Tibial artery (tissue), 4 donors: Measurements from ENCODE around the gene DYNC1H1.

Experiments used
- DNase-seq, 2 donors: peaks; one replicate each; pipeline ENCODE4 v3.0.0-alpha.2; 2019
- H3K27ac ChIP-seq, 2 donors: fragments of 200-600 bp; sonication (generic) in 1 of 2; 1 replicate in 1 of 2; 2 replicates in 1 of 2; pipeline ENCODE4 v1.5.1; 2018 to 2019; ENCODE audit warnings: mild to moderate bottlenecking in 1 of 2
- H3K27me3 ChIP-seq, 2 donors: fragments of 200-600 bp; sonication (generic) in 1 of 2; one replicate each; pipeline versions ENCODE4 v1.5.1 to v1.6.0; 2016 to 2019
- H3K36me3 ChIP-seq, 3 donors: fragments of 200-600 bp; sonication (generic) in 2 of 3; one replicate each; pipeline ENCODE4 v1.5.1; 2016 to 2019; ENCODE audit warnings: mild to moderate bottlenecking in 2 of 3
- H3K4me1 ChIP-seq, 4 donors: fragments of 200-600 bp; sonication (generic) in 2 of 4; 1 replicate in 3 of 4; 2 replicates in 1 of 4; pipeline ENCODE4 v1.5.1; 2016 to 2019
- H3K4me3 ChIP-seq, 2 donors: fragments of 200-600 bp; sonication (generic) in 1 of 2; 1 replicate in 1 of 2; 2 replicates in 1 of 2; pipeline ENCODE4 v1.5.1; 2018 to 2019; ENCODE audit warnings: mild to moderate bottlenecking in 2 of 2
- H3K9me3 ChIP-seq, 3 donors: fragments of 200-600 bp; sonication (generic) in 1 of 3; one replicate each; pipeline ENCODE4 v1.5.1; 2016 to 2019
- CTCF ChIP-seq, 2 experiments: fragments of 200-600 bp in 1 of 2; fragments of 450-650 bp in 1 of 2; IDR thresholded peaks; one replicate each; pipeline ENCODE4 v1.5.1; 2017 to 2019; ENCODE audit warnings: antibody characterized with exemption in 2 of 2, mild to moderate bottlenecking in 1 of 2, moderate library complexity in 1 of 2
- intact Hi-C: fragments of 100-400 bp; cut with DNase I; formaldehyde crosslinking; loops from one replicate; pipeline ENCODE4 v1.15.0; 2023; ENCODE audit warnings: low total_unique reads

The DYNC1H1 gene

GRCh38 chr14:102050625-102051024, 86.3 kb downstream of the DYNC1H1 start:
- no peak for DNase-seq
- no peak for TF ChIP-seq CTCF (IDR thresholded peaks at IDR 0.05)
- Histone ChIP-seq H3K9me3 (no peaks in the 10 kb centered on the region), H3K27ac (no peak overlapping the region), H3K27me3 (no peaks in the 10 kb centered on the region), H3K4me3 (no peak overlapping the region), H3K4me1 (peaks cover 0 to 9% (median 7%) of the 10 kb centered on the region in 4 donors), H3K36me3 (peaks cover 64 to 79% (median 70%) of the 10 kb centered on the region in 3 donors)
- intact Hi-C loops: no loop called here

DNA sequence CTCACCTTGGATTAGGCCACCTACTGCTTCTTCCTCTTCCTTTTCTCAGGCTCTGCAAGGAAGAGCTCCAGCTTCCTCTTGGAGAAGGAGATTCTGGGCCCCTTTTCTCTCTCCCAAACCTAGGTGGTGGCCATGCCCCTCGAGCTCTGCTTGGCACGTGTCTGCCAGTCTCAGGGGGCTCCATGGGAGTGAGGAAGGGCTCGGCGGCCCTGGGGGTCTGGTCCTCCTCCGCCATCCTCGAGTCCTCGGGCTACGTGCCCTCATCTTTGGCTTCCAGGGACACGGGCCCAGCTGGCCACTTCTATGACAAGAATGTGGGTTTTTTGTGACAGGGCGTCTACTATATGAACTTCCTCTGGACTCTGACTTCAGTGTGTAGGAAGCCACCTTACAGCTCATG, 88.1 kb downstream of the DYNC1H1 start:
- intact Hi-C loops: no loop called here
- TF ChIP-seq CTCF (IDR thresholded peaks at IDR 0.05): no peak
- no peak for DNase-seq
- Histone ChIP-seq H3K36me3 (peaks cover 52 to 70% (median 65%) of the 10 kb centered on the region in 3 donors), H3K27ac (no peak overlapping the region), H3K4me1 (no peaks in the 10 kb centered on the region), H3K9me3 (no peaks in the 10 kb centered on the region), H3K27me3 (no peaks in the 10 kb centered on the region), H3K4me3 (no peak overlapping the region)

DNA sequence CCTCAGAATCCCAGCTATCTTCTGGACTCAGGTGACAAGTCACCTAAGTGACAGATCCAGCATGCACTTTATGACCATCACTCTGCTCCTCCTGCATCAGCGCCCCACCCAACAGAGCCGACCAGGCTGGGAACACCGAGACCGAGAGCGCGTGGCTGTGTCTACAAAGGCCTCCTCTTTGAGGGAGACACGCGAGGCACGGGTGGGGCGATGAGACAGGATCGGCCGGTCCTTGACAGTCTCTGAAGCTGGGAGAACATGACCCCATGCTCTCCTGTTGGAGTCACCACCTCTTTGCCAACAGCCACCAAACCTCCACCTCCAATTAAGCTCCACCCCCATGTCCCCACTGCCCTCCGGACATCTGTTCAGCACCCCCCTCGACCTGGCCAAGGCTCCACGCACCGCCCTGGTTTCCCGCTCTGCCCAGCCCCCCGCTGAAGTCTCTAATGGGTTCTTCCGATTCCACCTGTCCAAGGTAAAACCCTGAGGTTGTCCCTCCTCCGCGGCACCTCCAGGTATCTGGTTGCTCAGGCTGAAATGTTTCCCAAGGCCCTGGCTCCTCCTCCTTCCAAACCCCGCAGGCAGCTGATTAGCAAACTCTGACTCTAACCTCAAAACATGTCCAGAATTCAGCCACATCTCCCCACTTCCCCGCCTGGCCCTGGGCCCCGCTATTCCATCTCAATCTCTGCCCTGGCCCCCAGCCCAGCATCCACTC, 91.0 kb downstream of the DYNC1H1 start:
- no peak for DNase-seq

DNA sequence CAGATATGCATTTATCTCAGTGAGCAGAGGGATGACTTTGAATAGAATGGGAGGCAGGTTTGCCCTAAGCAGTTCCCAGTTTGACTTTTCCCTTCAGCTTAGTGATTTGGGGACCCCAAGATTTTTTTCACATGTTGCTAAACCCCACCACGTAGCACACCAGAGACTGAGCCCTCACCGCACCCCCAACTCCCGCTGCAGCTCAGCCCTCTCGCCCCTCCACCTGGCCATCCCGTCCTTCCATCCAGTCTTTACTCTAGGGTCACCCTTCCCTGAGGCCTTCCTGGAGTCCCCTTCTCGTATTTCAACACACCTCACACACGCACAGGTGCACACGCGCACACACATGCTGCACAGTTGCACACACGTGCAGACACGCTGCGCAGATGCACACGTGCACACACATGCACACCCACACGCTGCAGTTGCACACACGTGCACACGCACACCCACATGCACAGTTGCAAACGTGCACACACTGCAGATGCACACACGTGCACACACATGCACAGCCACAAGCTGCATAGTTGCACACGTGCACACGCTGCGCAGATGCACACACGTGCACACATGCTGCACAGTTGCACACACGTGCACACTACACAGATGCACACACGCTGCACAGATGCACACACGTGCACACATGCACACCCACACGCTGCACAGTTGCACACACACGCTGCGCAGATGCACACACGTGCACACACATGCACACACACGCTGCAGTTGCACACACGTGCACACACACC, 92.5 kb downstream of the DYNC1H1 start:
- intact Hi-C loops: no loop called here
- TF ChIP-seq CTCF (IDR thresholded peaks at IDR 0.05): no peak
- no peak for DNase-seq
- Histone ChIP-seq H3K27me3 (peaks cover 0 to 2% of the 10 kb centered on the region in 2 donors), H3K9me3 (no peaks in the 10 kb centered on the region), H3K4me3 (no peak overlapping the region), H3K36me3 (peaks cover 9 to 27% (median 21%) of the 10 kb centered on the region in 3 donors), H3K4me1 (no peaks in the 10 kb centered on the region), H3K27ac (no peak overlapping the region)

More for the DNA sequence above, 91.0 kb downstream of the DYNC1H1 start:
- H3K4me3 ChIP-seq: no peak overlapping the region
- peaks cover 24 to 42% (median 37%) of the 10 kb centered on the region in 3 donors for H3K36me3 ChIP-seq
- no peak for TF ChIP-seq CTCF (IDR thresholded peaks at IDR 0.05)
- intact Hi-C loops: no loop called here
- peaks cover 0 to 2% of the 10 kb centered on the region in 2 donors for H3K27me3 ChIP-seq
- H3K9me3 ChIP-seq: no peaks in the 10 kb centered on the region
- H3K27ac ChIP-seq: no peak overlapping the region
- no peaks in the 10 kb centered on the region for H3K4me1 ChIP-seq

GRCh38 chr14:102057480-102058114, 93.2 kb downstream of the DYNC1H1 start:
- DNase-seq: no peak
- no peaks in the 10 kb centered on the region for H3K9me3 ChIP-seq
- no peak overlapping the region for H3K4me3 ChIP-seq
- peaks cover 0 to 2% (median under 1%) of the 10 kb centered on the region in 4 donors for H3K4me1 ChIP-seq
- intact Hi-C loops: no loop called here
- TF ChIP-seq CTCF (IDR thresholded peaks at IDR 0.05): no peak
- no peak overlapping the region for H3K27ac ChIP-seq
- H3K36me3 ChIP-seq: peaks cover 1 to 20% (median 14%) of the 10 kb centered on the region in 3 donors
- H3K27me3 ChIP-seq: peaks cover 0 to 2% of the 10 kb centered on the region in 2 donors
